ENCODE results near the gene PTPRF. TPM values are rescaled to one million over a fixed set of nuclear protein-coding genes. Genes with fewer than 3 reads are reported as not detected.

PTPRF gene
- total RNA-seq, 2 donors from 2014 or later, result 203 to 250 TPM

DNA sequence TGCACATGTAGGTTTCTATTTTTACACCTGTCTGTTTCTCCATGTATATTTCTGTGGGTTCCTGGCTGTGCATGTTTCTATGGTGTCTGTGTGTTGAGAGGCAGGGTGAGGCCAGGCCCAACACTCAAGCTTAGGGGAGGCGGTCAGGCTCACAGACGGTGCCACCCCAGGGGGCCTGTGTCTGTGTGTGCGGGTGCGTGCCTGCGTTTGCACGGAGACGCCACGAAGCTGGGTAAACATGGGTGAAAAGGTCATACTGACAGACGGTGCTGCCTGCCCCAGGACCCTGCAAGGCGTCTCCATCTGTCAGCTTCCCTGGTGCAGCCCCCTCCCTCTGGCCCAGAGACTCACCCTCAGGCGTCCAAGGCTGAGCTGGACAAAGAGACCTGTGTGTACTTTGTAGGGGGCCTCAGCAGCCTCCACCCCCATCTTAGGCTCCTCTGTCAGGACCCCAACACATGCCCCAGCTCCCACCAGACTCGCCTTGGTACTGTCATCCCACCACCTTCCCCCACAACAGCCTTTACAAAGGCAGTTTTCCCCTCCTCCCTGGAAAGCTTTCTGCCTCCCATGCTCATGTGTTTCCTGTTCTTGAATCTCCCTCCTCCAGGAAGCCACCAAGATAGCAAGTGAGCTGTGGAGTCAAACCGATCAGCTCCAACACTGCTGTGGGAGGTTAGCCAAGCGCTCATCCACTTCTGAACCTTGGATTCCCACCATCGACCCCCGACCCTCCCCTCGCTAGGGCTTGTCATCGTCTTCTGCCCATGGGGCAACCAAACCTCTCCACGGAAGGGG, 34.1 kb downstream of the PTPRF start:
- peaks cover 23% of the 10 kb centered on the region for H3K4me1 Mint-ChIP-seq
- peak overlapping the region; percentile 89 for H3K27ac ChIP-seq (ENCODE audit: low read depth, low read length)
- no peaks in the 10 kb centered on the region for H3K27me3 Mint-ChIP-seq (ENCODE audit: insufficient read depth)
- peaks cover 14% of the 10 kb centered on the region for H3K36me3 ChIP-seq (ENCODE audit: control insufficient read depth, insufficient read depth, low read length)
- no peak for DNase-seq
- no peak overlapping the region for H3K4me3 ChIP-seq (ENCODE audit: low read length)
- TF ChIP-seq CTCF (conservative IDR thresholded peaks at IDR 0.05), result no peak
- no peaks in the 10 kb centered on the region for H3K4me1 ChIP-seq (ENCODE audit: control insufficient read depth, insufficient read depth, low read length)
- no peak overlapping the region for H3K9ac ChIP-seq (ENCODE audit: extremely low read depth, low read length, poor library complexity, severe bottlenecking)
- H3K9me3 Mint-ChIP-seq, result no peaks in the 10 kb centered on the region
- no peaks in the 10 kb centered on the region for H3K27me3 ChIP-seq (ENCODE audit: control insufficient read depth, insufficient read depth, low read length, poor library complexity, severe bottlenecking)
- H3K27ac Mint-ChIP-seq, result no peak overlapping the region
- H3K9me3 ChIP-seq (ENCODE audit: control insufficient read depth, low read length), result no peaks in the 10 kb centered on the region
- peaks cover 14% of the 10 kb centered on the region for H3K36me3 Mint-ChIP-seq (ENCODE audit: low read depth)
- peak overlapping the region; percentile 43 for H3K4me3 Mint-ChIP-seq
- WGBS, 2 experiments (ENCODE audit: insufficient coverage in 1 of 2, insufficient read length in 1 of 2), result 82 to 89% methylated on average over 17 to 19 of the region's 19 CpGs

DNA sequence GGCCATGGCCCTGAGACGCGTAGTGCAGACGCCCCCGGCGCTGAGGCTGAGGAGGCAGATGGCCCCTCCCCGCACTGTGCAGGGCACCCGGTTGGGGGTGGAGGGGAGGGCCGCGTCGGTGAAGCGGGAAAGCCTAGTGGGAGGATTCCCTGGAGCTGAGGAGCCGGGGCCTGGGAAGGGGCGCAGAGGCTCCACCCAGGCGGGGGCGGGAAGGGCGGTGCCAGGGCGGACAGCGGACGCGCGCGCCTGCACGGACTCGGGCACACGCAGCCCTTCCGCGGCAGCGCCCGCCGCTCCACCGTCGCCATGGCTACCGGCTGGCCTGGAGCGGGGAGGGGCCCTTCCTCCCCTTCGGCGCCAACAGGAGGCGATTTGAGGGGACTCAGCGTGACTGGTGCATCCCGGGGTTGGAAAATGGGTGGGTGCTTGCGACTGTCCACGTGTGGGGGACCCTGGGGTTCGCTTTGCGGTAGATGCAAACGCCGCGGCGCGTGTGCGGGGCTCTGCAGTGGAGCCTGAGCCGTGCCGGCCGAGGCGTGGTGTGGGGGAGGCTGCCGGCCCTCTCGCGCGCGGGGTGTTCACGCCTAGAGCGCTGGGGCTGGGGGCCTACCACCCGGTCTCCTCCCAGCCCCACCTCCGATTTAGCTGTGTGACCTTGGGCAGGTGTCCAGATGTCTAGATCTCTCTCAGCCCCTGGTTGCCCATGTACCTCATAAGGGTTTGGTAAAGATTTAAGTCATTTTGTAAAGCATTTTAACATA, 35.1 kb downstream of the PTPRF start:
- Histone ChIP-seq H3K9ac (ENCODE audit: extremely low read depth, low read length, poor library complexity, severe bottlenecking) (no peak overlapping the region), H3K4me1 (ENCODE audit: control insufficient read depth, insufficient read depth, low read length) (no peaks in the 10 kb centered on the region), H3K4me3 (ENCODE audit: low read length) (no peak overlapping the region), H3K27me3 (ENCODE audit: control insufficient read depth, insufficient read depth, low read length, poor library complexity, severe bottlenecking) (no peaks in the 10 kb centered on the region), H3K9me3 (ENCODE audit: control insufficient read depth, low read length) (no peaks in the 10 kb centered on the region), H3K27ac (ENCODE audit: low read depth, low read length) (peak overlapping the region; percentile 89), H3K36me3 (ENCODE audit: control insufficient read depth, insufficient read depth, low read length) (peaks cover 15% of the 10 kb centered on the region)
- Mint-ChIP-seq H3K27me3 (ENCODE audit: insufficient read depth) (no peaks in the 10 kb centered on the region), H3K27ac (no peak overlapping the region), H3K4me3 (peak overlapping the region; percentile 43), H3K36me3 (ENCODE audit: low read depth) (peaks cover 19% of the 10 kb centered on the region), H3K9me3 (no peaks in the 10 kb centered on the region), H3K4me1 (peaks cover 23% of the 10 kb centered on the region)
- peak; percentile 89 for DNase-seq
- TF ChIP-seq CTCF (conservative IDR thresholded peaks at IDR 0.05), result no peak
- WGBS, 2 experiments (ENCODE audit: insufficient coverage in 1 of 2, insufficient read length in 1 of 2), result 88 to 92% methylated on average over 26 to 62 of the region's 62 CpGs

- DNase-seq, result no peak
- H3K9ac ChIP-seq (ENCODE audit: extremely low read depth, low read length, poor library complexity, severe bottlenecking), result no peak overlapping the region
- H3K4me1 ChIP-seq (ENCODE audit: control insufficient read depth, insufficient read depth, low read length), result no peaks in the 10 kb centered on the region
- 95 to 96% methylated on average over 7 to 16 of the region's 16 CpGs for WGBS, 2 experiments (ENCODE audit: insufficient coverage in 1 of 2, insufficient read length in 1 of 2)
- no peaks in the 10 kb centered on the region for H3K27me3 ChIP-seq (ENCODE audit: control insufficient read depth, insufficient read depth, low read length, poor library complexity, severe bottlenecking)
- H3K4me1 Mint-ChIP-seq, result peaks cover 23% of the 10 kb centered on the region
- peaks cover 19% of the 10 kb centered on the region for H3K36me3 ChIP-seq (ENCODE audit: control insufficient read depth, insufficient read depth, low read length)
- no peaks in the 10 kb centered on the region for H3K27me3 Mint-ChIP-seq (ENCODE audit: insufficient read depth)
- H3K4me3 Mint-ChIP-seq, result peak overlapping the region; percentile 43
- H3K9me3 ChIP-seq (ENCODE audit: control insufficient read depth, low read length), result no peaks in the 10 kb centered on the region
- H3K9me3 Mint-ChIP-seq, result no peaks in the 10 kb centered on the region
- H3K36me3 Mint-ChIP-seq (ENCODE audit: low read depth), result peaks cover 20% of the 10 kb centered on the region
- TF ChIP-seq CTCF (conservative IDR thresholded peaks at IDR 0.05), result no peak
- H3K4me3 ChIP-seq (ENCODE audit: low read length), result no peak overlapping the region
- peak overlapping the region; percentile 29 for H3K27ac Mint-ChIP-seq
- no peak overlapping the region for H3K27ac ChIP-seq (ENCODE audit: low read depth, low read length)
Observed at GRCh38 chr1:43566382-43567044, 35.8 kb downstream of the PTPRF start.
